CD4-positive, alpha-beta T cell treated with Interleukin-2 at 100 ng/mL for 4 hours (primary cell): ENCODE results near the gene CASP8.

Experiments used
- DNase-seq: peaks from one replicate; pipeline ENCODE4 v3.0.0-alpha.2; 2020; ENCODE audit warnings: low spot score

CASP8 gene

DNA sequence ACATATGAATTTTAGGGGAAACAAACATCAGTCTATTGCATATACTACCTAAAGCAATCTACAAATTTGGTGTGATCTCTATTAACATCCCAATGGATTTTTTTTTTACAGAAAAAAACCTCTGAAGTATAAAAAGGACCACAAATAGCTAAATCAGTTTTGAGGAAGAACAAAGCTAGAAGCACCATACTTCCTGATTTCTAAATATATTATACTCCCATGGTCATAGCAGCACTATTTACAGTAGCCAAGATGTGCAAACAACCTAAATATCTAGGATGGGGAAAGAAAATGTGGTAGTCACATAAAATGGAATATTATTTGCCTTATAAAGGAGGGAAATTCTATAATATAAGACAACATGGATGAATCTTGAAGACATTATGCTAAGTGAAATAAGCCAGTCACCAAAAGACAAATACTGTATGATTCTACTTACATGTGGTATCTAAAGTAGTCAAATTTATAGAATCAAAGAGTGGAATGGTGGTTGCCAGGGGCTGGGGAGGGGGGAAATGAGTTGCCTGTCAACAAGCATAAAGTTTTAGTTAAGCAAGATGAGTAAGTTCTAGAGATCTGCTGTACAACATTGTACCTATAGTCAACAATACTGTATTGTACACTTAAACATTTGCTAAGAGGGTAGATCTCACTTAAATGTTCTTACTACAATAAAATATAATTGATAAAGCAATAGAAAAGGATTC, 17.6 kb upstream of the CASP8 start:
- DNase-seq: peak; percentile 16

DNA sequence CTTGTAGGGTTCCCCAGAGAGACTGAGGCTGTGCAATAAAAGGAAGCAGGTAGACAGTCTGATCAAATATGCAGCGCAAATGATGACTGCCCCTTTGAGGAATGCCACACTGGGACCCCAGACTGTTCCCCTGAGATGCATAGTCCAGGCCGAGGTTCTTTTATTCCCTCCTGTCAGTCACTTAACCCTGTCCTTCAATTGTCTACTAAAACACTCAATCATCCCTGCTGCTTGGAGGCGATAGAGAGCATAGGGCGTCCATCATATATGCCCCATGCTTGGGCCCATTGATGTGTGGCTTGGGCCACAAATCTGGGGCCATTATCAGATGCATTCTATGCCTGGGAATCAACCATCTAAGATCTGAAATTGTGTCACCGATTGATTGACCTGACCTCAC, 15.5 kb upstream of the CASP8 start:
- no peak for DNase-seq

DNA sequence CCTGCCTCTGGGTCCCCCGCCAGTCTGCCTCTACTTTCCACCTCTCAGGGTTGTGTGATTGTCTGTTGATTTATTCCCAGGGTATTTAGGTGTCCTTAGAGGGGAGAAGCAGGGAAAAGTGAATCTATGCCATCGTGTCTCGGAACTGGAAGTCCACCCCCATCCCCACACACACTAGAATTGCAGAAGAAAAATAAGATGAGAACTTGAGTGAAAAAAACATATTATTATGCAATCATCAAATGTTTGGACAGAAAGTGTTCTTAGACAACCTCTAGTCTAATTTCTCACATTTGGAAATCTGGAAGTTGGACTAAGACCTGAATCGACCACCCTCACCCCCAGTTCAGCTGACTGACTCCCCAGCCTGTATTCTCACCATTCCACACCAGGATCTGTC, 14.1 kb upstream of the CASP8 start:
- no peak for DNase-seq

DNA sequence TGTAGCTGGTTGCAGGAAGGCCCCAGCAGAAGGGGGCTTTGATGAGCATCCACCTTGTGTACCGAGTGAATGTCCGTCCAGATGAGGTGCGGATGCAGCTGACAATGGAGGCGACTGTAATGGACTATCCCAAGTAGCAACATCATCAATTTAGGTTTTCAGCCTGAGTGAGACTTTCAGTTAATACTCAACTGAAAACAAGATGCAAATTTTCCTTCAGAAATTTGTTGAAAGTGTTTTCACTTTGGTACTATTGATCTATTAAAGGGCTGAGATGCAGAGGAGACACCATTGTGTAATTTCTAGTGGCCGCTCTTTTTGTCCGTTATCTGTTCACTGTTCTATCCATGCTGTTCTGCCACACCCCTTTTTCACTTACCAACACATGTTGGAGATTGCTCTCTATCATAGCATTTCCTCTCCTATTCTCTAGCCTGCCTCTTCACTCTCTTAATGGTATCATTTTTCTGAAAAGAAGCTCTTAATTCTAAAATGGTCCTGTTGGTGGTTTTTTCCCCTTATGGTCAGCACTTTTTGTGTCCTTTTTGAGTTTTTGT, 12.0 kb upstream of the CASP8 start:
- no peak for DNase-seq

DNA sequence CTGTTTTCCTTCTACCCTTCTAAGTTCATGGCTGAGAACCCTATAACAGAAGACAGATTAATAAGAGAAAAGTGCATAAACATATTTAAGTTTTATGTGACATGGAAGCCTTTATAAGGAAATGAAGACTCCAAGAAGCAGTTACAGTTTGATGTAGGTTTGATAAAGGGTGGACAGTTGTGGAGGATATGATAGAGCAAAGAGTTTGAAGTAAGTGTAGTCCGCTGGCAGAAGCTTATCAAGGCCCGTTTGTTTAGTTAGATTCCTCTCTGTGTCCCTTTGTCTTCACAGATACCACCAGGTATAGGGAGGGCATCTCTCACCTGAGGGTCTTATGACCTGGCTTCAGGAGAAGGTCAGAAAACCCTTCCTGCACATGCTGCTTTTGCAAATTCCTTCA, 10.4 kb upstream of the CASP8 start:
- no peak for DNase-seq

DNA sequence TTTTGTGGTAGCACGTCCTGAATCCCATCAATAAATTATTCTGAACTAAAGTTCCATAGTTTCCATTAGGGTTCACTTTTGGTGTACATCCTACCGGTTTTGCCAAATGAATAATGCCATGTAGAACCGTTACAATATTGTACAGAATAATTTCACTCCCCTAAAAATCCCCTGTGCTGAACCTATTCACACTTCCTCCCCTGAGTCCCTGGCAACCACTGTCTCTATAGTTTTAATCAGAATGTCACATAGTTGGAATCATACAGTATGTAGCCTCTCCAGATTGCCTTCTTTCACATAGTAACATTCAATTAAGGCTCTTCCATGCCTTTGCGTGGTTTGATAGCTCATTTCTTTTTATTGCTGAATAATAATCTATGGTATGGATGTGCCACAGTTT, 9.6 kb upstream of the CASP8 start:
- DNase-seq: no peak

DNA sequence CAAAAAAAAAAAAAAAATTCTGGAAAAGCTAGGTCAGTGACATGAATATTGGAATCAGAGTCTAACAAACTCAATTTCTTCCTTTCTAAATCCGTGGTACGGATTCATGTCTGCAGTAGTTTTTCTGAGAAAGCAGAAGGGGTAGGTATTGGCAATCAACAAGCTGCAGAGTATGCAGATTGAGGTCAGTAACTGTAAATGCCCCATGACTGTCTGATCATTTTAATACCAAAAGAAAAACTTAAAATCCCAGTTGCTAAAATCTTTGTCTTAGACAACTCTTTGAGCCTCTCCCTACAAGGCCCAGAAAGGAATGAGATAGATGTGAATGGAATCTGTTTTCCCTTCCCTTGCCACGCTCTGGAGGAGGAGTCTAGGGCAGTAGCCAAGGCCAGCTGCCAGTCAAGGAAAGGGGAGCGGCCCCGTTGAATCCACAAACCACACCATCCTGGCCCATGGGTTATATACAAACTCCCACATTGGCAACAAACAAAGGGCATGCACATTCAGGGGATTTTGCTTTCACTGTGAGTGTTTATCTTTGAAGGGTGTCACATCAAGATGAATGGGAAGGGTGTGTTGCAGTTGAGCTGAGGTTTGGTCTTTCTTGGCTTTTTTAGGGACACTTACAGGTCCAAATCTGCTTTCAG, 6.1 kb upstream of the CASP8 start:
- DNase-seq: peak; percentile 43

DNA sequence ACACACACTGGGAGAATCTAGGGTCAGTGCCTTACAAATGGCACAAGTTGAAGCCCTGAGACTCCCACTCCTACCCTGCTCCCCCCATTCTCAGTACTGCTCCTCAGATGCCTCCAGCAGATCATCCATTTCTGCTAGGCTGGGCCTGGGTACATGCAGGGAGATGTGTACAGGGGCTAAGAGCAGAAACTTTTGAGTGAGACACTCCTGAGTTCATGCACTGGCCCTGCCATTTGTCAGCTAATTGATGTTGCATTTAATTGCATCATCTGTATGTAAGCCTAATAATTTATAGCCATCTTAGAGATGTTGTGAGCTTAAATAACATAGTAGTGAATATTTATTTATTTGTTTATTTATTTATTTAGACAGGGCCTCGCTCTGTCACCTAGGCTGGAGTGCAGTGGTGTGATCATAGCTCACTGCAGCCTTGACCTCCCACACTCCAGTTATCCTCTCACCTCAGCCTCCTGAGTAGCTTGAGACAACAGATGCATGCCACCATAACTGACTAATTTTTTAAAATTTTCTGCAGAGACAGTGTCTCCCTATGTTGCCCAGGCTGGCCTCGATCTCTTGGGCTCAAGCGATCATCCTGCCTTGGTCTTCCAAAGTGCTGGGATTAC, 4.8 kb upstream of the CASP8 start:
- no peak for DNase-seq

DNA sequence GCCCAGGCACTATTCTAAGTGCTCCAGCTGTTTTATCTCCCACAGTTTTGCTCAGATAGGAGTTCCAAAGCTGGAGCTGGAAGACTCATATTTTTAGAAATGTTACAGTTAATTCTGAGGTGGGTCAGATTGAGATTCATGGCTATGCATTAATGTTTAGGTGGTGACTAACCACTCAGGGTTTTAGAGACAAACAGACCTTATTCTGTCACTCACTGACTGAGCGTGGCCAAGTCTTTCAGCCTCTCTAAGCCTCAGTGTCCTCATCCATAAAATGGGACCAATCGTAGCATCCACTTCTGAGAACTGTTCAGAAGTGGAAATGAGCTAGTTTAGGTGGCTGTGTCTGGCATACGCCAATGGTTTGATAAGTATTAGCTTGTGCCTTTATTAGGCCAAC, 4.3 kb upstream of the CASP8 start:
- no peak for DNase-seq

DNA sequence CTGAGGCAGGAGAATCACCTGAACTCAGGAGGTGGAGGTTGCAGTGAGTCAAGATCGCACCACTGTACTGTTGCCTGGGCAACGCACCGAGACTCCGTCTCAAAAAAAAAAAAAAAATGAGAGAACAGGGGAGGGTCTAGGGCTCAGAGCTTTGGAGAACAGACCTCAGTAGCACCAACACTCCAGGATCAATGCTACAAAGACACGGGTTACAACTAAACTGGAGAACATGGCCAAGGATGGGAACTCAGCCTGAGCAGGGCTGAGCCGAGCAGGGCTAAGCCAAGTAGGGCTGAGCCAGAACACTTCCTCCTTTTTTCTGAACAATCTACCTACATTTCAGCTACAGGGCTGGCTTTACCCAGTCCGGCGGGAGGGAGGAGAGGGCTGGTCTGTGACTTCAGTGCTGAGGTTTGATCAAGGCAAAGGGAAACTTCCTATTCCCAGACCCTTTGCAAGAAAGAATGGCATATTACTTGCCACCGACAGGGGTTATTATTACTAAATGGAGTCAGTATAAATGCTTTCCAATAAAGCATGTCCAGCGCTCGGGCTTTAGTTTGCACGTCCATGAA, 2.9 kb upstream of the CASP8 start:
- DNase-seq: peak; percentile 71

DNA sequence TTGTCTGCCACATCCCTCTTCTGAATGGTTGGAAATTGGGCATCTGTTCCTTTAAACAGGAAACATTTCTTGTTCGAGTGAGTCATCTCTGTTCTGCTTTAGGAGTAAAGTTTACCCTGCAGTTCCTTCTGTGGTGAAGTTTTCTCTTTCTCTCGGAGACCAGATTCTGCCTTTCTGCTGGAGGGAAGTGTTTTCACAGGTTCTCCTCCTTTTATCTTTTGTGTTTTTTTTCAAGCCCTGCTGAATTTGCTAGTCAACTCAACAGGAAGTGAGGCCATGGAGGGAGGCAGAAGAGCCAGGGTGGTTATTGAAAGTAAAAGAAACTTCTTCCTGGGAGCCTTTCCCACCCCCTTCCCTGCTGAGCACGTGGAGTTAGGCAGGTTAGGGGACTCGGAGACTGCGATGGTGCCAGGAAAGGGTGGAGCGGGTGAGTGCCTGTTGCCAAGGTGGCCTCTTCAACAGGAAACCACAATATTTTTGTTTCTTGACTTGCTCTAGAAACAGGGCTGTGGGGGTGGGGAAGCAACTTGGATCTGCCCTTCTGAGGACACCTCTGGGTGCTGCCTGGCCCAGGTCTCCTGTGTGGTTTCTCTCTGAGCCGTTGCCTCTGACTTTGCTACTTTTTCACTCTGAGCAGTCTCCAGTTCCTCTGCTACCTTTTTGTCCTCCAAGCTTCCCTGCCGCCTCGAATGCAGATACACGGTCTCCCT, 2.2 kb upstream of the CASP8 start:
- DNase-seq: peak; percentile 98

DNA sequence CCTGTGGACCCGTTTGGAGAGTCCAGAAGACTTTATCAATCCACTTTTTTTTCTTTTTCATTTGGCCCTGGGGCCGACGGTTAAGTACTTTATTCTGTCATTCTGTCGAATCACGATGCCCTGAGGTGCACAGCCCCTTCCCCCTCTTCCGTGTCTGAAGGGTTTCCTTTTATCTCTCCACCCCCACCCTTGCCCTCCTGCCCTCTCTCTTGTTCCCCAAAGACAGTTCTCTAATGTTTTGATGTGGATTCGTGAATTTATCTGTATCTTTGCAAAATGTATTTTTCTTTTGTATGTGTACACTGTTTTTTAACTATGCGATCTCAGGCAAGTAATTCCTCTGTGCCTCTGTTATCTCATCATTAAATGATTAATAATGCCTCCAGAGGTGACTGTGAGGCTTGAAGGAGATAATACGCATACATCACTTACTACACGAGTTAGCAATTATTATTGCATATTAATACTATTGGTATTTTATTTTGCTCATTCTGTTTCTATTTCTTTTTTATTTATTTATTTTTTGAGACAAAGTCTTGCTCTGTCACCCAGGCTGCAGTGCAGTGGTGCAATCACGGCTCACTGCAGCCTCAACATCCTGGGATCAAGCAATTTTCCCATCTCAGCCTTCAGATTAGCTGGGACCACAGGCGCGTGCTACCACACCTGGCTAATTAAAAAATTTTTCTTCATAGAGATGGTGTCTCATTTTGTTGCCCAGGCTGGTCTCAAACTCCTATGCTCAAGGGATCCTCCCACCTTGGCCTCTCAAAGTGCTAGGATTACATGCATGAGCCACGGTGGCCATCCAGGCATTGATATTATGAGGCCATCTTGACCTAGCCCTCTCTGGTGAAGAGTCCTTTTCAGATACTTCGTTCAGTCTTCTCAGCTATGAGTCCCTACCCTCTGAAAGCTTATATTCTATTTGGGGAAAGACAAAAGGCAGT, 1.4 kb upstream of the CASP8 start:
- no peak for DNase-seq

DNA sequence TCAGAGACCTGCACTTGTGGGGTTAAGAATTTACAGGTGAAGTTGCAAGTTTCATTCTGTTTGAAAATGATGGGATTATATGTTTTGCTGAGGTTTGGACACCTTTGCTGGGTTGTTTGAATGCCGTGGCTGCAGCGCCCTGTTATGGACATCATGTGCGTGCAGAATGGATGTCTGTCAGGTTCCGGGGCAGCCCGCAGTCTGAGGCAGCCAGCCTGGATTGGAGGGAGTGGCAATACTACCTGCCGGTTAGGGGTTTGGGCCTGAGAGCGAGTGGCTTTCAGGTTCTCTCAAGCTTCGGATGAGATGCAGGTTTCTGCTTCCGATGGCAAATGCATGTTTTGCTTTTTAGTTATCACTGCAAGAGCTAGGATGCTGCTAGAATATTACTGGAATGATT, 1.1 kb downstream of the CASP8 start:
- DNase-seq: peak; percentile 78

DNA sequence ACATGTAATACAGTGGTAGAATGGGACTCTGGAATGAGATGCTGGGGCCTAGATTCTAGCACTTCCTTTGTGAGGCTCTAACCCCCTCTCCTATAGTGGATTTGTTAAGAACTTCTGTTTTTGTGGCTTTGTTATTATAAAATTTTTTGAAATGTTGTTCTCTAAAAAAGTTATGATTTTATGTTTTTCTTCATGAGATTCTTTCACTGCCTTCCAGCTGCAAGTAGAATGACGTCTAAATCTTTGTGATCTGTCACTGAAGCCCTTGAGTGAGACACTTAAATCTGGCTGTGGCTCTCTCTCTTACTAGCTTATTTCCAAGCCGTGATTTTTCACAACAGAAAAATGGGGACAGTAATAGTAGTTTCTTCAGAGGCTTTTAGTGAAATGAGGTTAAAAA, 1.6 kb downstream of the CASP8 start:
- DNase-seq: no peak

DNA sequence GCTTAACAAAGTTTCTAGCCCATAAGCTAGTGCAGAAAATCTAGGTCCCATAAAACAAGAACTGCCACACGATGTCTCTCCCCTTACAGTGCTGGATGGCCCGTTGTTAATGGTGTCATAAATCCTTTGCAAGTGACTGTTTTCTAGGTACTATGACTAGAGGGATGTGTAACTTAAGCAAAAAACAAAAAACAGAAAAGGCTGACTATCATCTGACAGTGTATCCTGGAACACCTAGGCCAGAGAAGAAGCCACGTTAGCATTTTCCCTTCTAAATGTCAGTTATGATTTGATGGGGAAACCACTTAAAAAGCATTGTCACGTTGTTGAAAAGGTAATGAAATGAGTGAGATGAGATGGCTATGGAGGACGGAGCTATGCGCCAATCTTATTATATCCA, 2.4 kb downstream of the CASP8 start:
- DNase-seq: peak; percentile 79

DNA sequence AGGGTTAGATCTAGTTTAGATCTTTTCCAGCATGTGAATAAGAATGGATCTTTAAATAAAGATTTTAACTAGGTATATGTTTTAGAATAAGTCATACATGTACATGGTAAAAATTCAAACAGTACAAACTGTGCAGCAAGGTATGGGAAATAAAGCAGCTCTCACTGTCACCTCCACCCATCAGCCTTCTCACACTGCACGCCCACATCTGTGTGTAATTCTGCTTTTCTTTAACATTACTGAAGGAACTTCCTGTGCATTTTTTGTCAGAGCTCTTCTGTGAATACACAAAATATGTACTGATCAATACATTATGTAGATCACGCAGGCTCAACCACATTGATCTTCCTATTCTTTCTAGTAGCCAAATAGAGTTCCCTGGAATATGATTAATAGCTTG, 3.4 kb downstream of the CASP8 start:
- DNase-seq: peak; percentile 58

DNA sequence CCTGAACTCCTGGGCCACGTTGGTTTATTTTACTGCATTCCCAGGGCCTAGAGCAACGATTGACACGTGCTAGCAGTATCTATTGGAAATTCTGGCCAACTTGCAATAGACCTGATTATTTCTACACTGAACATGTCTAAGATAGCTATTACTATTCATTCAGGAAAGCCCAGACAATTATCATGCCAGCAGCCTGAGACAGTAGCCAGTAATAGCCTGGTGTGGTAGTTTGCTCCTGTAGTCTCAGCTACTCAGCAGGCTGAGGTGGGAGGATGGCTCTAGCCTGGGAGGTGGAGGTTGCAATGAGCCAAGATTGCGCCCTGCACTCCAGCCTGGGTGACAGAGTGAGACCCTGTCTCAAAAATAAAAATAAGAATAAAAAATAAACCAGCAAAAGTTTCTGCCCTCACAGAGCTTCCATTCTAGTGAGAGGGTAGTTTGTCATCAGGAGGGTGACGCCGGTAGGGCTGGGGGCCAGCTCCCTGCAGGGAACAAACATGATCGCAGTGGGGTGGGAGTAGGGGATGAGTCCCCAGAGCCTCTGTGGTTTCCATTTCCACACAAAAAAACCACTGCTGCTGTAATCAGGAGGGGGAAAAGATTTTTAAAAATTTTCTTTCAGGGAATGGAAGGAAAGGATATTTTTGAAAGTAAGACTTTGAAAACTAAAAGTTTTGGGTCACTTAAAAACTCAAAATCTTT, 4.3 kb downstream of the CASP8 start:
- no peak for DNase-seq

DNA sequence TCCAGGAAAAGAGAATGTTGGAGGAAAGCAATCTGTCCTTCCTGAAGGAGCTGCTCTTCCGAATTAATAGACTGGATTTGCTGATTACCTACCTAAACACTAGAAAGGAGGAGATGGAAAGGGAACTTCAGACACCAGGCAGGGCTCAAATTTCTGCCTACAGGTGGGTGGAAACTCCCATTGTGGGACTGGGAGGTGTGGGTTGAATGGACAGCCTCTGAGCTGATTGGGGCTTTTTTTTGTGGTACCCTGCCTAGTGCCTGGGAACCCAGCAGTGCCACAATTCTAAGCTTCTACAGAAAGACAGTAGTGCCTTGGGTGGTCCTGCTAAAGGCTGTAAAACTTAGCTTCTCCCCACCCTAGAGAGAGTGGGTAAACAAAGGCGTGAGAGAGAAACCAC, 6.3 kb downstream of the CASP8 start:
- no peak for DNase-seq

DNA sequence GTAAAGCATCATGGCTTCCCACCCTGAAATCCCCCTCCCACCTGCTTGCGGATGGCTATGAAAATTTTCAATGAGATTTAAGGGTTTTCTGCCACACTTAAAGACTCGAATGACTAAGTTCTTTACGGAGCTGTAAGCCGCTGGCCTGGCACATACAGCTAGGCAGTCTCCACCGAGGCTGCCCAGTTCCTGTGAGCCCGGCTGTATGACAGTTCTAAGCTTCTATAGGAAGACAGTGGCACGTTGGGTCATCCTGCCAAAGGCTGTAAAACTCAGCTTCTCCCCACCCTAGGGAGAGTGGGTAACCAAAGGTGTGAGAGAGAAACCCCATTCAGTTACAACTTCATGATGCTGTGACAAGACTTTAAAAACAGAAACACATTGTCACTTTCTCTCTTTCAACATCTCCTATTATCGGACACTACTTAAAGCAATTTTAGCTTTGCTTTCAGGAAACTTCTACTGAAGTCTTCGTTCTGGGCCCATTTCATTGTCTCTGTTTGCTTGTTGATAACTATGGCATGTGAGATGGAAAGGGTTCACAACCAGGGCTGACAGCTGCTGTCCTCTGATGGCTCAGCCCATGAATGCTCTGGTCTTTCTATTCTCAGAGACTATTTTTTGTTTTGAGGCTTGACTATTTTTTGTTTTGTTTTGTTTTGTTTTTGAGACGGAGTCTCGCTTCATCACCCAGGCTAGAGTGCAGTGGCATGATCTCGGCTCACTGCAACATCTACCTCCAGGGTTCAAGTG, 7.1 kb downstream of the CASP8 start:
- peak; percentile 36 for DNase-seq

DNA sequence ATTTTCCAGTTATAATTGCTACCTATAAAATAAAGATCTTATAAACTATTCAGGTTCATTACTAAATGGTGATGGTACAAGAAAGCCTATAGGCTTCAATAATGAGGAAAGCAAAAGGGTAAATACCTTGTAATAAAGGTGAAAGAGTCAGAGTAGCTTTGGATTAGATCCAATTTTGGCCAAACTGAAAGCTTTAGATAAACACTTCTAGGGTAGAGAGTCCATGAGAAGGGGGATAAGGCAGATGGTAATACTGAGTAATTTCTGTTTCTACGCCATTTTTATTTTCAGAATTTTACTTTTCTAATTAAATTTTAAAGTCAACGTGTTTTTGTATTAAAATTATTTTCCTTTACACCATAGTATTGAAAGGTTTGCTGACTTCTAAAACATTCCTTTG, 9.4 kb downstream of the CASP8 start:
- no peak for DNase-seq
